K562 (cell line): ENCODE results near the gene CCR6. TPM values are rescaled to one million over a fixed set of nuclear protein-coding genes. Genes with fewer than 3 reads are reported as not detected.

Source experiments
- ATAC-seq: fragments of 200-7000 bp; cut with Tn5 transposase; 3 replicates; pipeline ENCODE4 v1.9.1; 2020; ENCODE audit warnings: moderate library complexity
- BruUV-seq: library from RNA; stranded (reverse); fragments of 400-500 nt; replicated peaks from 2 replicates; lab custom pipeline; 2021; lab: Mats Ljungman, UMichigan
- CTCF ChIA-PET: fragments of 300-600 bp; formaldehyde crosslinking; extraction: SDS; loops from one replicate; lab custom pipeline; 2021; ENCODE audit warnings: low intra/inter-chr PET ratio; lab: Yijun Ruan, JAX
- POLR2A ChIA-PET: fragments of 300-600, 350-650 bp; sonication (Branson Sonifier 250); formaldehyde crosslinking; extraction: SDS; loops from one replicate; lab custom pipeline; 2021; ENCODE audit warnings: antibody characterized with exemption, inconsistent platforms; lab: Yijun Ruan, JAX
- DNase-seq, 4 experiments: peaks; one replicate each; pipeline versions ENCODE4 v3.0.0 to v3.0.0-alpha.2; 2011 to 2018; ENCODE audit warnings: low spot score in 3 of 4, mixed read lengths in 3 of 4; ENCODE audit errors: extremely low read depth in 1 of 4
- FAIRE-seq: peaks from 2 replicates; lab custom pipeline; 2011; peaks lifted over from hg19 to GRCh38; lab: Jason Lieb, UNC
- H2AFZ ChIP-seq: 2 replicates; pipeline ENCODE4 v1.6.0; 2011; ENCODE audit warnings: low read depth, low read length, control low read depth, inconsistent platforms
- H3K27ac ChIP-seq: fragments of 200-600 bp; 3 replicates; pipeline ENCODE4 v1.8.0; 2011; ENCODE audit warnings: low read depth, mild to moderate bottlenecking, control low read depth, inconsistent platforms, low read length, moderate library complexity, mixed read lengths; ENCODE audit errors: extremely low read depth
- H3K27me3 ChIP-seq, 2 experiments: fragments of 300-600 bp in 1 of 2; 2 replicates in 1 of 2; 3 replicates in 1 of 2; pipeline versions ENCODE4 v1.6.0 to v1.8.0; 2011; ENCODE audit warnings: inconsistent platforms in 2 of 2, low read length in 2 of 2, mild to moderate bottlenecking in 1 of 2, mixed read lengths in 1 of 2, moderate library complexity in 1 of 2; ENCODE audit not compliant: control insufficient read depth in 2 of 2, insufficient read depth in 2 of 2
- H3K36me3 ChIP-seq: fragments of 300-600 bp; 3 replicates; pipeline ENCODE4 v1.8.0; 2011; ENCODE audit warnings: mild to moderate bottlenecking, low read length, inconsistent platforms; ENCODE audit not compliant: control insufficient read depth, insufficient read depth
- H3K4me1 ChIP-seq, 2 experiments: fragments of 200-600 bp in 1 of 2; replicated peaks in 1 of 2; 2 replicates in 1 of 2; 3 replicates in 1 of 2; pipeline versions ENCODE4 v1.5.1 to v1.8.0; 2011; ENCODE audit warnings: inconsistent platforms in 2 of 2, low read length in 2 of 2, mild to moderate bottlenecking in 1 of 2, mixed read lengths in 1 of 2, moderate library complexity in 1 of 2; ENCODE audit not compliant: control insufficient read depth in 2 of 2, insufficient read depth in 2 of 2
- H3K4me2 ChIP-seq: 2 replicates; pipeline ENCODE4 v1.6.1; 2011; ENCODE audit warnings: low read length, control low read depth, inconsistent platforms, mixed read lengths; ENCODE audit not compliant: insufficient read depth
- H3K4me3 ChIP-seq: fragments of 200-600 bp; sonication (generic), shearing (Covaris generic); 2 replicates; pipeline ENCODE4 v1.5.1; 2016; ENCODE audit warnings: control low read depth, inconsistent platforms
- H3K79me2 ChIP-seq: fragments of 200-600 bp; 3 replicates; pipeline ENCODE4 v1.8.0; 2011; ENCODE audit warnings: low read length, inconsistent platforms; ENCODE audit not compliant: control insufficient read depth, insufficient read depth
- H3K9ac ChIP-seq, 2 experiments: 2 replicates each; pipeline versions ENCODE4 v1.6.0 to v1.6.1; 2011; ENCODE audit warnings: low read depth in 2 of 2, low read length in 2 of 2, control low read depth in 1 of 2, inconsistent platforms in 1 of 2, mild to moderate bottlenecking in 1 of 2, mixed read lengths in 1 of 2; ENCODE audit not compliant: insufficient read depth in 1 of 2
- H3K9me1 ChIP-seq: one replicate; pipeline ENCODE4 v1.6.0; 2011; ENCODE audit warnings: inconsistent platforms, mild to moderate bottlenecking, low read length, moderate library complexity; ENCODE audit not compliant: control insufficient read depth, insufficient read depth
- H3K9me3 ChIP-seq: replicated peaks from 2 replicates; pipeline ENCODE4 v1.5.1; 2011; ENCODE audit warnings: low read depth, low read length, inconsistent platforms; ENCODE audit not compliant: control insufficient read depth, insufficient read depth
- H4K20me1 ChIP-seq: replicated peaks from 2 replicates; pipeline ENCODE4 v1.6.1; 2011; ENCODE audit warnings: low read length, inconsistent platforms, mixed read lengths; ENCODE audit not compliant: control insufficient read depth, insufficient read depth
- CTCF ChIP-seq, 3 experiments: IDR thresholded peaks in 2 of 3; conservative IDR thresholded peaks in 1 of 3; 2 replicates each; pipeline ENCODE4 v1.5.1; 2011 to 2012; ENCODE audit warnings: low read length in 3 of 3, mild to moderate bottlenecking in 3 of 3, control low read depth in 2 of 3, improper control_type of control experiment in 1 of 3, inconsistent platforms in 1 of 3, low read depth in 1 of 3, mixed read lengths in 1 of 3, moderate library complexity in 1 of 3; ENCODE audit not compliant: insufficient read depth in 2 of 3
- ELK3 ChIP-seq: fragments of 450-650 bp; formaldehyde crosslinking; IDR thresholded peaks from 2 replicates; pipeline ENCODE4 v1.4.0; 2020; ENCODE audit warnings: mild to moderate bottlenecking
- GTF2F1 ChIP-seq: IDR thresholded peaks from 2 replicates; pipeline ENCODE4 v1.6.1; 2011; ENCODE audit warnings: low read depth, low read length, improper control_type of control experiment
- HDAC8 ChIP-seq: fragments of 450-650 bp; IDR thresholded peaks from 2 replicates; pipeline ENCODE4 v1.6.1; 2016; ENCODE audit warnings: mild to moderate bottlenecking, missing genetic modification characterization, moderate library complexity, missing compliant biosample characterization
- RBM39 ChIP-seq: fragments of 200-400 bp; formaldehyde crosslinking; optimal IDR thresholded peaks from 2 replicates; pipeline ENCODE3; 2018; ENCODE audit warnings: low read depth, low read length
- ZNF280A ChIP-seq: fragments of 450-650 bp; IDR thresholded peaks from 2 replicates; pipeline ENCODE4 v1.6.1; 2018; ENCODE audit warnings: mild to moderate bottlenecking, low read depth; ENCODE audit not compliant: partially characterized antibody
- WGBS: fragments of 100-300 bp; shearing (Covaris generic); methylation state at CpG from one replicate; pipeline ENCODE4 v1.1.6; 2016; ENCODE audit warnings: low coverage, mixed read lengths; ENCODE audit not compliant: insufficient coverage; ENCODE audit errors: missing lambda C conversion rate; 5-methylcytosine and 5-hydroxymethylcytosine counted together
- in situ Hi-C: fragments of 300-500 bp; cut with MboI; formaldehyde crosslinking; loops from 4 replicates; pipeline ENCODE4 v1.15.0; 2018; ENCODE audit warnings: inconsistent platforms, mixed read lengths
- intact Hi-C: fragments of 100-400 bp; cut with micrococcal nuclease; formaldehyde crosslinking; loops from 2 replicates; pipeline ENCODE4 v1.14.2; 2022
- polyA plus RNA-seq, 8 experiments: library from polyadenylated mRNA; depleted of rRNA in 4 of 8; stranded (reverse) in 5 of 8; unstranded in 3 of 8; fragments of >200 nt; fragmentation: Nextera tagmentation in 2 of 8; fragmentation: Illumina TruSeq in 1 of 8; extraction: Ambion mirVana in 2 of 8; extraction: Trizol in 1 of 8; gene quantifications; 2 replicates each; pipeline versions ENCODE4 v1.2.1 to v1.2.3, GENCODE V29; 2011 to 2014; ENCODE audit warnings: inconsistent platforms in 1 of 8, missing spikeins in 1 of 8
- total RNA-seq, 7 experiments: library from RNA; depleted of rRNA in 6 of 7; stranded (reverse); fragments of >200 nt in 6 of 7; fragmentation: Illumina TruSeq in 2 of 7; extraction: Trizol in 2 of 7; gene quantifications; 2 replicates each; pipeline versions ENCODE4 v1.2.1 to v1.2.3, GENCODE V29; 2011 to 2021; ENCODE audit warnings: low replicate concordance in 1 of 7

Gene CCR6
- total and polyA plus RNA-seq, 9 of the 15 experiments (the other 6 are each of a cell fraction or from before 2014, with no cell fraction given): not detected

GRCh38 chr6:167079853-167080297, 43.0 kb upstream of the CCR6 start:
- no TSS peak for BruUV-seq
- no peak overlapping the region for H2AFZ ChIP-seq
- no peak overlapping the region for H3K9ac ChIP-seq

More at GRCh38 chr6:167079853-167080297, 43.0 kb upstream of the CCR6 start:
- in situ Hi-C loops: no loop called here
- ATAC-seq: peak; percentile 73; the same call in 2 of the 3 replicates
- TF ChIP-seq RBM39: no peak
- no peak for TF ChIP-seq ZNF280A
- TF ChIP-seq CTCF (IDR thresholded peaks at IDR 0.05 in 2 of 3, conservative IDR thresholded peaks at IDR 0.05 in 1 of 3; ENCODE audit: insufficient read depth in 2 of 3, low read depth in 1 of 3, low read length in 3 of 3): peak in 1 of 3 experiments; percentile 20; a peak in 2 of 6 replicates
- no peak for TF ChIP-seq GTF2F1
- no peak for TF ChIP-seq ELK3
- no peak for TF ChIP-seq HDAC8 (tag)
- Histone ChIP-seq H3K9me1 (no peaks in the 10 kb centered on the region), H3K4me2 (no peak overlapping the region), H3K4me3 (no peak overlapping the region), H3K27ac (no peak overlapping the region), H3K27me3 (peaks cover 13 to 29% of the 10 kb centered on the region in 2 experiments), H3K4me1 (no peaks in the 10 kb centered on the region), H3K79me2 (no peaks in the 10 kb centered on the region), H3K36me3 (no peaks in the 10 kb centered on the region), H3K9me3 (no peaks in the 10 kb centered on the region), H4K20me1 (no peaks in the 10 kb centered on the region)
- ChIA-PET CTCF (no interaction called here), POLR2A (no interaction called here)
- intact Hi-C loops: no loop called here
- DNase-seq: peak in 1 of 4 experiments; percentile 10
- FAIRE-seq: no peak
- WGBS: under 1% methylated on average over 11 of the region's 11 CpGs
